Spleen (tissue), 10 donors: ENCODE data around the gene PCDHB1. TPM values are rescaled to one million over a fixed set of nuclear protein-coding genes. Genes with fewer than 3 reads are reported as not detected.

Experiments
- polyA plus RNA-seq, 3 donors: library from polyadenylated mRNA; stranded (reverse); fragments of 200-250 nt; gene quantifications; one replicate each; pipeline ENCODE4 v1.2.1, GENCODE V29; 2013
- total RNA-seq, 7 donors: library from RNA; depleted of rRNA in 3 of 7; stranded (reverse); fragments of >200 nt in 3 of 7; fragmentation: NEBNext Ultra II Directional in 4 of 7; extraction: Animal tissue kit (Norgen Biotek cat#: 25700) in 4 of 7; gene quantifications; one replicate each; pipeline versions ENCODE4 v1.1.0 to v1.2.1, GENCODE V29; 2016 to 2021
- donor health status: healthy with polysubstance abuse.
- donor health status: DM: no; HTN: no; CAD: no; lungs with moderate emphysema.
- donor health status: DM: no; HTN: no; CAD: no.
- donor health status: Bipolar disorder and iron deficiency.
- donor health status: healthy.
- donor health status: DM: no; HTN: no; CAD: no.
- donor health status: DM: yes; HTN: yes; CAD: no.

The PCDHB1 gene
- total and polyA plus RNA-seq, 10 donors, result not detected

Other genes starting within 250 kb of the PCDHB1 start
- gene PCDHA4, start 244.3 kb upstream of the PCDHB1 start, total RNA-seq, result 1 to 10 TPM in 1 of 7 donors, under 1 TPM in 6; 0.13 to 1.2 (median 0.51) TPM
- under 1 TPM in 1 of 3 donors, not detected in 2; 0.23 TPM for gene PCDHA4, start 244.3 kb upstream of the PCDHB1 start, polyA plus RNA-seq
- under 1 TPM in 6 of 7 donors, not detected in 1; 0.09 to 0.46 (median 0.13) TPM for gene PCDHA5, start 229.8 kb upstream of the PCDHB1 start, total RNA-seq
- gene PCDHA5, start 229.8 kb upstream of the PCDHB1 start, polyA plus RNA-seq, result under 1 TPM in 1 of 3 donors, not detected in 2; 0.03 TPM
- under 1 TPM in 5 of 7 donors, not detected in 2; 0.14 to 0.85 (median 0.34) TPM for gene PCDHA6, start 223.4 kb upstream of the PCDHB1 start, total RNA-seq
- under 1 TPM; 0.02 to 0.06 (median 0.04) TPM for gene PCDHA6, start 223.4 kb upstream of the PCDHB1 start, polyA plus RNA-seq
- gene PCDHA7, start 217.1 kb upstream of the PCDHB1 start, total RNA-seq, result under 1 TPM in 5 of 7 donors, not detected in 2; 0.14 to 0.72 (median 0.43) TPM
- gene PCDHA7, start 217.1 kb upstream of the PCDHB1 start, polyA plus RNA-seq, result under 1 TPM; 0.03 to 0.41 (median 0.11) TPM
- gene PCDHA8, start 210.2 kb upstream of the PCDHB1 start, total RNA-seq, result under 1 TPM in 5 of 7 donors, not detected in 2; 0.11 to 0.52 (median 0.25) TPM
- gene PCDHA8, start 210.2 kb upstream of the PCDHB1 start, polyA plus RNA-seq, result not detected
- gene PCDHA9, start 203.0 kb upstream of the PCDHB1 start, total RNA-seq, result under 1 TPM in 5 of 7 donors, not detected in 2; 0.13 to 0.98 (median 0.17) TPM
- not detected for gene PCDHA9, start 203.0 kb upstream of the PCDHB1 start, polyA plus RNA-seq
- gene PCDHA10, start 195.5 kb upstream of the PCDHB1 start, total RNA-seq, result 1 to 10 TPM in 3 of 7 donors, under 1 TPM in 4; 0.34 to 1.4 (median 0.60) TPM
- under 1 TPM in 2 of 3 donors, not detected in 1; 0.02 to 0.03 TPM for gene PCDHA10, start 195.5 kb upstream of the PCDHB1 start, polyA plus RNA-seq
- gene PCDHA11, start 182.4 kb upstream of the PCDHB1 start, total RNA-seq, result under 1 TPM in 6 of 7 donors, not detected in 1; 0.11 to 0.79 (median 0.31) TPM
- not detected for gene PCDHA11, start 182.4 kb upstream of the PCDHB1 start, polyA plus RNA-seq
- gene PCDHA12, start 176.1 kb upstream of the PCDHB1 start, total RNA-seq, result under 1 TPM in 4 of 7 donors, not detected in 3; 0.17 to 0.79 (median 0.32) TPM
- gene PCDHA12, start 176.1 kb upstream of the PCDHB1 start, polyA plus RNA-seq, result under 1 TPM in 1 of 3 donors, not detected in 2; 0.06 TPM
- under 1 TPM in 5 of 7 donors, not detected in 2; 0.22 to 0.79 (median 0.46) TPM for gene PCDHA13, start 169.2 kb upstream of the PCDHB1 start, total RNA-seq
- under 1 TPM in 2 of 3 donors, not detected in 1; 0.20 to 0.21 TPM for gene PCDHA13, start 169.2 kb upstream of the PCDHB1 start, polyA plus RNA-seq
- gene PCDHAC1, start 125.1 kb upstream of the PCDHB1 start, total RNA-seq, result 1 to 10 TPM in 2 of 7 donors, under 1 TPM in 5; 0.13 to 1.2 (median 0.41) TPM
- gene PCDHAC1, start 125.1 kb upstream of the PCDHB1 start, polyA plus RNA-seq, result under 1 TPM; 0.17 to 0.35 (median 0.23) TPM
- 1 to 10 TPM; 1.5 to 7.9 (median 3.9) TPM for gene PCDHAC2, start 84.9 kb upstream of the PCDHB1 start, total RNA-seq
- gene PCDHAC2, start 84.9 kb upstream of the PCDHB1 start, polyA plus RNA-seq, result under 1 TPM; 0.15 to 0.26 (median 0.17) TPM
- 1 to 10 TPM in 6 of 7 donors, under 1 TPM in 1; 0.98 to 2.0 (median 1.5) TPM for gene PCDHB2, start 43.2 kb downstream of the PCDHB1 start, total RNA-seq
- gene PCDHB2, start 43.2 kb downstream of the PCDHB1 start, polyA plus RNA-seq, result under 1 TPM; 0.12 to 0.29 (median 0.13) TPM
- gene PCDHB3, start 49.1 kb downstream of the PCDHB1 start, total RNA-seq, result 1 to 10 TPM in 4 of 7 donors, under 1 TPM in 3; 0.34 to 3.1 (median 1.1) TPM
- under 1 TPM in 2 of 3 donors, not detected in 1; 0.08 to 0.26 TPM for gene PCDHB3, start 49.1 kb downstream of the PCDHB1 start, polyA plus RNA-seq
- 1 to 10 TPM in 5 of 7 donors, under 1 TPM in 2; 0.77 to 2.6 (median 1.6) TPM for gene PCDHB4, start 70.4 kb downstream of the PCDHB1 start, total RNA-seq
- under 1 TPM; 0.09 to 0.32 (median 0.24) TPM for gene PCDHB4, start 70.4 kb downstream of the PCDHB1 start, polyA plus RNA-seq
- 1 to 10 TPM in 6 of 7 donors, under 1 TPM in 1; 0.81 to 3.4 (median 1.6) TPM for gene PCDHB5, start 83.8 kb downstream of the PCDHB1 start, total RNA-seq
- gene PCDHB5, start 83.8 kb downstream of the PCDHB1 start, polyA plus RNA-seq, result under 1 TPM; 0.20 to 0.33 (median 0.32) TPM
- 1 to 10 TPM in 2 of 7 donors, under 1 TPM in 5; 0.20 to 1.1 (median 0.66) TPM for gene PCDHB6, start 98.7 kb downstream of the PCDHB1 start, total RNA-seq
- under 1 TPM; 0.02 to 0.13 (median 0.07) TPM for gene PCDHB6, start 98.7 kb downstream of the PCDHB1 start, polyA plus RNA-seq
- 1 to 10 TPM in 4 of 7 donors, under 1 TPM in 3; 0.51 to 1.6 (median 1.3) TPM for gene PCDHB7, start 121.3 kb downstream of the PCDHB1 start, total RNA-seq
- under 1 TPM in 2 of 3 donors, not detected in 1; 0.08 to 0.16 TPM for gene PCDHB7, start 121.3 kb downstream of the PCDHB1 start, polyA plus RNA-seq
- gene PCDHB8, start 126.4 kb downstream of the PCDHB1 start, total RNA-seq, result 1 to 10 TPM in 3 of 7 donors, under 1 TPM in 3, not detected in 1; 0.51 to 1.8 (median 1.0) TPM
- gene PCDHB8, start 126.4 kb downstream of the PCDHB1 start, polyA plus RNA-seq, result under 1 TPM in 2 of 3 donors, not detected in 1; 0.03 to 0.10 TPM
- 1 to 10 TPM in 6 of 7 donors, under 1 TPM in 1; 0.54 to 2.1 (median 1.9) TPM for gene PCDHB16, start 131.0 kb downstream of the PCDHB1 start, total RNA-seq
- gene PCDHB16, start 131.0 kb downstream of the PCDHB1 start, polyA plus RNA-seq, result under 1 TPM; 0.04 to 0.19 (median 0.14) TPM
- gene PCDHB9, start 135.8 kb downstream of the PCDHB1 start, total RNA-seq, result 1 to 10 TPM in 5 of 7 donors, under 1 TPM in 2; 0.40 to 4.9 (median 1.5) TPM
- gene PCDHB9, start 135.8 kb downstream of the PCDHB1 start, polyA plus RNA-seq, result under 1 TPM; 0.06 to 0.19 (median 0.09) TPM
- gene PCDHB10, start 141.0 kb downstream of the PCDHB1 start, total RNA-seq, result 1 to 10 TPM in 4 of 7 donors, under 1 TPM in 3; 0.74 to 2.7 (median 1.4) TPM
- under 1 TPM; 0.09 to 0.26 (median 0.15) TPM for gene PCDHB10, start 141.0 kb downstream of the PCDHB1 start, polyA plus RNA-seq
- gene PCDHB11, start 148.3 kb downstream of the PCDHB1 start, total RNA-seq, result 1 to 10 TPM in 5 of 7 donors, under 1 TPM in 2; 0.68 to 3.4 (median 1.2) TPM
- under 1 TPM; 0.07 to 0.19 (median 0.14) TPM for gene PCDHB11, start 148.3 kb downstream of the PCDHB1 start, polyA plus RNA-seq
- gene PCDHB12, start 157.3 kb downstream of the PCDHB1 start, total RNA-seq, result 1 to 10 TPM; 1.1 to 2.4 (median 1.8) TPM
- gene PCDHB12, start 157.3 kb downstream of the PCDHB1 start, polyA plus RNA-seq, result under 1 TPM; 0.11 to 0.16 (median 0.11) TPM
- 1 to 10 TPM; 1.4 to 6.8 (median 4.0) TPM for gene PCDHB13, start 162.5 kb downstream of the PCDHB1 start, total RNA-seq
- under 1 TPM; 0.09 to 0.38 (median 0.12) TPM for gene PCDHB13, start 162.5 kb downstream of the PCDHB1 start, polyA plus RNA-seq
- 1 to 10 TPM; 1.6 to 5.9 (median 2.8) TPM for gene PCDHB14, start 172.0 kb downstream of the PCDHB1 start, total RNA-seq
- under 1 TPM; 0.27 to 0.93 (median 0.30) TPM for gene PCDHB14, start 172.0 kb downstream of the PCDHB1 start, polyA plus RNA-seq
- 1 to 10 TPM; 1.7 to 5.6 (median 3.8) TPM for gene PCDHB15, start 194.0 kb downstream of the PCDHB1 start, total RNA-seq
- gene PCDHB15, start 194.0 kb downstream of the PCDHB1 start, polyA plus RNA-seq, result 1 to 10 TPM in 1 of 3 donors, under 1 TPM in 2; 0.42 to 1.1 (median 0.72) TPM